Measurements from ENCODE around the gene DNAL4. TPM values are rescaled to one million over a fixed set of nuclear protein-coding genes. Genes with fewer than 3 reads are reported as not detected.

The DNAL4 gene
- total RNA-seq, 1 experiment from 2014 or later = 8.3 TPM

DNA sequence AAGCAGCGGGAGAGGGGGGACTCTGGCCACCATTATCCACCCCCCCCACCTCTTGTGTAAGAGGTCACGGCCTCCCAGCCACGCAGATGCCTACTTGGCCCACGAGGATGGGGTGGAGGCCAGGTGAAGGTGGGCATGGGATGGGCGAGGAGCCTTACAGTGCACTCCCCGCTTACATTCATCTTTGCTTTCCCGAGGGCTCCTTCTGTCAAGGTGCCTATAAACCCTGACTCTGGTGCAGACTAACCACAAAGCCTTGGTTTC, 36.8 kb upstream of the DNAL4 start:
- no peak overlapping the region for H3K4me2 ChIP-seq (ENCODE audit: insufficient read depth, insufficient read length, low read length)
- WGBS (ENCODE audit: extremely low coverage, insufficient read length, low lambda C conversion rate) = no CpG with 5 or more reads among the region's 7 CpGs

More for the DNA sequence above, 36.8 kb upstream of the DNAL4 start:
- H4K91ac ChIP-seq (ENCODE audit: insufficient read length, low read depth, low read length) = no peak overlapping the region
- no peak overlapping the region for H2BK20ac ChIP-seq (ENCODE audit: low read depth, low read length, poor library complexity, severe bottlenecking)
- no peak overlapping the region for H4K8ac ChIP-seq (replicated peaks; ENCODE audit: insufficient read length, low read depth, low read length)
- H3K79me2 ChIP-seq (ENCODE audit: insufficient read depth, low read length) = no peaks in the 10 kb centered on the region
- no peaks in the 10 kb centered on the region for H3K27me3 ChIP-seq (ENCODE audit: insufficient read depth, low read length)
- no peak overlapping the region for H4K5ac ChIP-seq (ENCODE audit: insufficient read length, low read depth, low read length)
- no peak overlapping the region for H3K9ac ChIP-seq (ENCODE audit: extremely low read depth, insufficient read length, low read length)
- H3K23me2 ChIP-seq (ENCODE audit: insufficient read length, low read depth, low read length, poor library complexity, severe bottlenecking) = no peaks in the 10 kb centered on the region
- H2BK120ac ChIP-seq (ENCODE audit: low read depth, low read length, poor library complexity, severe bottlenecking) = no peak overlapping the region
- no peaks in the 10 kb centered on the region for H3K9me3 ChIP-seq (ENCODE audit: control insufficient read depth, low read depth, low read length)
- no peak overlapping the region for H2AFZ ChIP-seq (ENCODE audit: low read length)
- H4K20me1 ChIP-seq (ENCODE audit: control insufficient read depth, insufficient read depth, insufficient read length) = no peaks in the 10 kb centered on the region
- H3K56ac ChIP-seq (ENCODE audit: insufficient read length, low read depth, low read length) = no peak overlapping the region
- H3K27ac ChIP-seq (ENCODE audit: insufficient read length, low read depth, low read length) = no peak overlapping the region
- H2BK15ac ChIP-seq (ENCODE audit: low read depth, low read length) = no peak overlapping the region
- peaks cover 32 to 33% of the 10 kb centered on the region in 2 experiments for H3K4me1 Mint-ChIP-seq
- H2BK5ac ChIP-seq (ENCODE audit: insufficient read length, low read length) = no peak overlapping the region
- no peak overlapping the region for H3K4me3 Mint-ChIP-seq
- no peak overlapping the region for H3K18ac ChIP-seq (ENCODE audit: insufficient read length, low read depth, low read length)
- TF ChIP-seq, protein P1, sequence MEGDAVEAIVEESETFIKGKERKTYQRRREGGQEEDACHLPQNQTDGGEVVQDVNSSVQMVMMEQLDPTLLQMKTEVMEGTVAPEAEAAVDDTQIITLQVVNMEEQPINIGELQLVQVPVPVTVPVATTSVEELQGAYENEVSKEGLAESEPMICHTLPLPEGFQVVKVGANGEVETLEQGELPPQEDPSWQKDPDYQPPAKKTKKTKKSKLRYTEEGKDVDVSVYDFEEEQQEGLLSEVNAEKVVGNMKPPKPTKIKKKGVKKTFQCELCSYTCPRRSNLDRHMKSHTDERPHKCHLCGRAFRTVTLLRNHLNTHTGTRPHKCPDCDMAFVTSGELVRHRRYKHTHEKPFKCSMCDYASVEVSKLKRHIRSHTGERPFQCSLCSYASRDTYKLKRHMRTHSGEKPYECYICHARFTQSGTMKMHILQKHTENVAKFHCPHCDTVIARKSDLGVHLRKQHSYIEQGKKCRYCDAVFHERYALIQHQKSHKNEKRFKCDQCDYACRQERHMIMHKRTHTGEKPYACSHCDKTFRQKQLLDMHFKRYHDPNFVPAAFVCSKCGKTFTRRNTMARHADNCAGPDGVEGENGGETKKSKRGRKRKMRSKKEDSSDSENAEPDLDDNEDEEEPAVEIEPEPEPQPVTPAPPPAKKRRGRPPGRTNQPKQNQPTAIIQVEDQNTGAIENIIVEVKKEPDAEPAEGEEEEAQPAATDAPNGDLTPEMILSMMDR (conservative IDR thresholded peaks at IDR 0.05) = no peak
- H3K23ac ChIP-seq (ENCODE audit: insufficient read length, low read depth, low read length) = no peak overlapping the region
- H3K4me1 ChIP-seq (ENCODE audit: insufficient read depth, low read length) = peaks cover 3% of the 10 kb centered on the region; the same call in 1 of the 2 replicates
- peaks cover 3% of the 10 kb centered on the region; the same call in 1 of the 2 replicates for H3K27me3 Mint-ChIP-seq (ENCODE audit: low read depth)
- no peak overlapping the region for H3K14ac ChIP-seq (ENCODE audit: insufficient read depth, low read length)
- no peaks in the 10 kb centered on the region for H3K79me1 ChIP-seq (ENCODE audit: insufficient read depth, low read depth, low read length, poor library complexity, severe bottlenecking)
- no peak overlapping the region for H3K4ac ChIP-seq (ENCODE audit: low read depth, low read length)
- H2AK5ac ChIP-seq (ENCODE audit: insufficient read length, low read length) = no peak overlapping the region
- H3T11ph ChIP-seq (ENCODE audit: low read length) = no peak overlapping the region
- no peak overlapping the region for H3K27ac Mint-ChIP-seq
- H3K36me3 Mint-ChIP-seq (ENCODE audit: insufficient read depth in 1 of 3, low read depth in 3 of 3) = no peaks in the 10 kb centered on the region
- no peak overlapping the region for H2BK12ac ChIP-seq (ENCODE audit: insufficient read length, low read depth, low read length)
- H3K9me3 Mint-ChIP-seq = no peaks in the 10 kb centered on the region
- DNase-seq = no peak
